ENCODE data around the gene ZNF784. TPM values are rescaled to one million over a fixed set of nuclear protein-coding genes. Genes with fewer than 3 reads are reported as not detected.

The ZNF784 gene
- total and polyA plus RNA-seq, 12 donors, result 3.5 to 16.3 (median 9.5) TPM

- DNase-seq, result no peak
- no peaks in the 10 kb centered on the region for H3K9me3 ChIP-seq (replicated peaks in 1 of 3)
- no peak overlapping the region for H3K4me3 ChIP-seq
- intact Hi-C loops (cut with DNase I), result no loop called here
- no peak for TF ChIP-seq POLR2A (IDR thresholded peaks at IDR 0.05)
- no peak for TF ChIP-seq CTCF (IDR thresholded peaks at IDR 0.05)
- peaks cover 0 to 11% of the 10 kb centered on the region in 2 donors for H3K36me3 ChIP-seq (replicated peaks in 1 of 2)
- H3K27ac ChIP-seq, result peak overlapping the region in 1 of 5 donors; percentile 98
- peaks cover 7 to 9% of the 10 kb centered on the region in 2 donors for H3K4me1 ChIP-seq (replicated peaks in 1 of 2)
- H3K27me3 ChIP-seq, result no peaks in the 10 kb centered on the region
- 86 to 90% (median 87%) methylated on average over 9 of the region's 9 CpGs for whole genome bisulfite sequencing, 4 donors
Measured at GRCh38 chr19:55598034-55598433, 26.3 kb downstream of the ZNF784 start.

DNA sequence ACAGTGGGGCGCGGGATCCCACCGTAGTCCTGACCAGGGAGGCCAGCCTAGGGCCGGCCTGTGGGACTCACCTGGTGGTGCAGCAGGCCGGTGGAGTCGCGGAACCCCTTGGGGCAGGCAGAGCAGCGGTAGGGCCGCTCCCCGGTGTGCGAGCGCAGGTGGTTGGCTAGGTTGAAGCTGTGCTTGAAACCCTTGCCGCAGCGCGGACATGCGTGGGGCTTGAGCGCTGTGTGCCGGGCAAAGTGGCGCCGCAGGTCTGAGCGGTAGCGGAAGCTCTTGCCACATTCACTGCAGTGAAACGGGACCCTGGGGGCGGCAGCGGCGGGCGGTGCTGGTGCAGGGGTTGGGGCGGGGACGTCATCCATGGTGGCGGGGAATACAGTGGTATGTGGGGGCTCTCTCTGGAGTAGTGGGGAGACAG, 26.9 kb downstream of the ZNF784 start:
- DNase-seq, result peak in 1 of 7 donors; percentile 47
- H3K9me3 ChIP-seq (replicated peaks in 1 of 3), result no peaks in the 10 kb centered on the region

DNA sequence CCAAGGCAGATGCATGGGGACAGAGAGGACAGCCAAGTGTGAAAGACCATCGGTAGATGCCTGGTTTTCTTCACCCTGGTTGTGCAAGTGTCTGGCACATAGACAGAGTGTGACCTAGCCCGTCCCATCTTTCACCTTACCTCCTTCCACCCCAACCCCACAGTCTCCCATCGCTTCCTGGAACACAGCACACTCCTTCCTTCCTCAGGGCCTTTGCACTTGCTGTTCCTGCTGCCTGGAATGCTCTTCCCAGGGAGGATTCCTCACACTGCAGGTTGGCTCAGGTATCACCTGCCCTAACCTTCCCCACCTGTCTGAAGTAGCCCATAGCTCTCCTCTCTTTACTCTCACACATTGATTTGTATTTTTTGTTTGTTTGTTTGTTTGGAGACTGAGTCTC, 28.1 kb downstream of the ZNF784 start:
- intact Hi-C loops (cut with DNase I), result no loop called here
- no peak for DNase-seq
- WGBS, 4 donors, result 90 to 96% (median 95%) methylated on average over 3 of the region's 3 CpGs
- no peak for TF ChIP-seq POLR2A (IDR thresholded peaks at IDR 0.05)
- TF ChIP-seq CTCF (IDR thresholded peaks at IDR 0.05), result no peak
- H3K27ac ChIP-seq, result no peak overlapping the region
- H3K9me3 ChIP-seq (replicated peaks in 1 of 3), result no peaks in the 10 kb centered on the region
- no peaks in the 10 kb centered on the region for H3K27me3 ChIP-seq
- peaks cover 0 to 19% of the 10 kb centered on the region in 2 donors for H3K36me3 ChIP-seq (replicated peaks in 1 of 2)
- H3K4me1 ChIP-seq (replicated peaks in 1 of 2), result peaks cover 7% of the 10 kb centered on the region in 2 donors
- H3K4me3 ChIP-seq, result no peak overlapping the region

More for the DNA sequence above, 26.9 kb downstream of the ZNF784 start:
- intact Hi-C loops (cut with DNase I), result no loop called here
- H3K4me3 ChIP-seq, result no peak overlapping the region
- H3K27me3 ChIP-seq, result no peaks in the 10 kb centered on the region
- H3K36me3 ChIP-seq (replicated peaks in 1 of 2), result peaks cover 0 to 13% of the 10 kb centered on the region in 2 donors
- WGBS, 4 donors, result 96 to 97% (median 96%) methylated on average over 13 to 30 of the region's 30 CpGs
- no peak overlapping the region for H3K27ac ChIP-seq
- H3K4me1 ChIP-seq (replicated peaks in 1 of 2), result peaks cover 7 to 9% of the 10 kb centered on the region in 2 donors
- TF ChIP-seq CTCF (IDR thresholded peaks at IDR 0.05) (no peak), POLR2A (IDR thresholded peaks at IDR 0.05) (no peak)

DNA sequence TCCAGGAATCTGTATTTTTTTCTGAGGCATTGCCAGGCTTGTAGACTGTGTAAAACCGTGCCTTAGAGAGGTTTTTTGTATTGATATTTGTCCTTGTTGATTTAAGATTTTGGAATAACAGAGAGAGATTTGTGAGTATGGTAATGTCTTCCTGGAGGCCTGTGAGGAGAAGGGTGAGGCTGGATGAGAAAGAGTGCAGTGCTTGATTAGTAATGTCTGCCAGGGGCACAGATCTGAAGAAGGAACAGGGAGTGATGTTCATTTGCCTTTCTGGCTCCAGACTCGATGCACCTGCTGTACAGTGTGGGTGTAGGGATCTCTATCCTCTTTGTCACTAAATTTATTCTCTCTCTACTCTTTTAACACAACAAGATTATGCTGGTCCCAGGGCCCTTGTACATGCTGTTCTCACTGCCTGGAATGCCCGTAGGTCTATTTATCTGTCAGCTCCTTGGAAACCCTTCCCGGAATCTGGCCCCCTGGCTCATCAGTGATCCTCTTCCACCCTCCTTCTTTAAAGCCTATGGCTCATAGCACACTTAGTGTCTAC, 29.3 kb downstream of the ZNF784 start:
- intact Hi-C loops (cut with DNase I), result no loop called here
- Histone ChIP-seq H3K27ac (no peak overlapping the region), H3K4me3 (no peak overlapping the region), H3K9me3 (replicated peaks in 1 of 3) (no peaks in the 10 kb centered on the region), H3K36me3 (replicated peaks in 1 of 2) (peaks cover 0 to 19% of the 10 kb centered on the region in 2 donors), H3K4me1 (replicated peaks in 1 of 2) (no peaks in the 10 kb centered on the region), H3K27me3 (no peaks in the 10 kb centered on the region)
- DNase-seq, result no peak
- TF ChIP-seq POLR2A (IDR thresholded peaks at IDR 0.05), result no peak
- no peak for TF ChIP-seq CTCF (IDR thresholded peaks at IDR 0.05)
- 92 to 97% (median 93%) methylated on average over 4 of the region's 4 CpGs for WGBS, 4 donors
